ENCODE measurements around the gene TPSD1. TPM values are rescaled to one million over a fixed set of nuclear protein-coding genes. Genes with fewer than 3 reads are reported as not detected.

TPSD1 gene
- total RNA-seq, 4 donors from 2014 or later = 6.6 to 14.3 (median 12.8) TPM; not detected in 1

GRCh38 chr16:1212616-1213194, 43.2 kb upstream of the TPSD1 start:
- no peak for TF ChIP-seq CTCF (IDR thresholded peaks at IDR 0.05; ENCODE audit: low read depth)

- TF ChIP-seq CTCF (IDR thresholded peaks at IDR 0.05; ENCODE audit: low read depth) = no peak
These were observed 42.6 kb upstream of the TPSD1 start for GRCh38 chr16:1213231-1213630.

DNA sequence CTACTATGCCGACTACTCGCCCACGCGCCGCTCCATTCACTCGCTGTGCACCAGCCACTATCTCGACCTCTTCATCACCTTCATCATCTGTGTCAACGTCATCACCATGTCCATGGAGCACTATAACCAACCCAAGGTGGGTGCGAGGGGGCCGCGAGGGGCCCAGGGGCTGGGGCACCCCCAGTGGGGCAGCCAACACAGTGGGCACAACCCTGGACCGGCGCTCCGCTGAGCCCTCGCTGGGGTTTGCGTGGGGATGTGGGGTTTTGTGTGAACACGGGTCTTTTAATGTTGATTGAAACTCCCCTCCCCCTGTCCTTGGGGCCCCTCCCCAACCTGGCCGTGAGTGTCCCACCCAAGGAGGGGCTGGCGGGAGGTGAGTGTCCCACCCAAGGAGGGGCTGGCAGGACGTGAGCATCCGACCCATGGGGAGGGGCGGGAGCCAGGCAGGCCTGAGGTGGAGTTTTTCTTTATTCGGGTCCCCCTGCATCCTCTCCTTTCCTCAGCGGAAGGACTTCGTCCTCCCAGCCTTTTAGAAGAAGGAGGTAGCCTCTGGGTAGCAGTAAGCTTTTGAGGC, 42.0 kb upstream of the TPSD1 start:
- TF ChIP-seq CTCF (IDR thresholded peaks at IDR 0.05; ENCODE audit: low read depth) = no peak

- TF ChIP-seq CTCF (IDR thresholded peaks at IDR 0.05; ENCODE audit: low read depth) = no peak
These were observed 41.1 kb upstream of the TPSD1 start for GRCh38 chr16:1214719-1215118.

DNA sequence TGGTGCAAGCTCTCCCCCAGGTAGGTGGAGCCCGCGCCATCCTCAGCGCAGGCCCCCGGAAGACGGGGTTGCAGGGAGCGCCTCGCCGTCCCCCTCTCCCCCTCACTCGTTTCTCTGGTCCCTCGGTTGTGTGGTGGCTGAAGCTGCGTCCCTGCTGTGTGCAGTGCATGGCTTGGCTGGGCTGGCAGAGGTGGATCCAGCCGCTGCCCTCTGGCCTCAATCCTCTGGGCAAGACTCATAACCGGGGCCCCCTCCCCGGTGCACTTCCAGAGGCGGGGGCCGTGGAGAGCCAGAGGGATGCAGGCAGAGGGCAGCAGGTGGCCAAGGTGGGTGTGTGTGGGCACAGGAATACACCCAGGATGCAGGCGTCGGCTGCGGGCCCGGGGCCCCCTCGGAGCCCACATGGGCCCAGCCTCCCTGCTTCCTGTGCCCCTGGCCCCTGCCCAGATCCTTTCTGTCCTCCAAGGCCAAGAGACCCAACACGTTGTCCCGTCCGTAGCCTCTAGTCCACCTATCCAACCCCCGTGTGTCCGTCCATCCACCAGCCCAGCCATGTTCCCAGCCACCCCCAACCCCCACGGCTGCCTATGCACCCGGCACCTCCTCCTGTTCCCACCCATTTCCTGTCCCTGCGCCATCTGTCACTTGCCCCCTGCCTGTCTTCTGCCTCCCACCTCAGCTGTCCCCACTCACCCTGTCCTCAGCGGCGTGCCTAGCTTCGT, 40.1 kb upstream of the TPSD1 start:
- no peak for TF ChIP-seq CTCF (IDR thresholded peaks at IDR 0.05; ENCODE audit: low read depth)

DNA sequence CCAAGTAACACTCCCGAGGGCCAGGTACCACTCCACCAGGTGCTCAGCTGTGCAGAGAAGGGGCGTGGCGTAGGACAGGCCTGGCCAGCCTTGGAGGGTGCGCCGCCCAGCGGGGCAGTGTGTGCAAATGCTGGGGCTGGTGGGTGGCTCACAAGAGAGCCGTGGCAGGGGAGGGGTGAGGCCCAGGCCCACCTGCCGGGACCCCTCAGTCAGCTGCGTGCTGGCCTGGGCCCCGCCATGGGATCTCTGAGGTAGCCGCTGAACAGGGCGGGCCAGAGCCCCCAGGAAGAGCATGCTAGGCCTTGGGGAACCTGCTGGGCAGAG, 39.6 kb upstream of the TPSD1 start:
- TF ChIP-seq CTCF (IDR thresholded peaks at IDR 0.05; ENCODE audit: low read depth) = no peak

DNA sequence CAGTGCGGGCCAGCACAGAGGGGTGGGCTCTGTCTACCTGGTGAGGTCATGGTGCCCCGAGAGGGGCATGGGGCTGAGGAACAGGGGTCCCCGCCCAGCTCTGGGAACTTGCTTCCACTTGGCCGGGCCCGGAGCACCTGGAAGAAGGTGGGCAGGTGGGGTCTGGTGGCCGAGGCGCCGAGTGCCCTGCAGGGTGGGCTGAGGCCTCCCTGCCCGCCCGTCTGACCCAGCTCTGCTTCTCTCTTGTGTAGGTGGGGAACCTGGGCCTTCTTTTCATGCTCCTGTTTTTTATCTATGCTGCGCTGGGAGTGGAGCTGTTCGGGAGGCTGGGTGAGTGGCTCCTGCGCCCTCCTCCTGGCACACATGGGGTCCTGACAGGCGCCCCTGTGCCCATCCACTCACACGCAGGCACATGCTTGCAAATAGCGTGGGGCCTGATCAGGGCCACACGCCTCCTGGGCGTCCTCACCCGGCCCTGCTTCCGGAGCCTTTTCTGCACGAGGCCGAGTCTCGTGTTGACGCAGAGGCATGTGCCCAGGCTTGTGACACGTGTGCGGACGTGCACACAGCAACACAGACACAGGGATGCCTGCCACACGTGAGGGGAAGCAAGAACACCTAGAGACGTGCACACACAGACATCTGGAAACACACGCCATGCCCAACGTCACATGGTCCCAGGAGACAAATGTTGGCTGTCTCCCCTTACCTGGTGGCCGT, 39.0 kb upstream of the TPSD1 start:
- no peak for TF ChIP-seq CTCF (IDR thresholded peaks at IDR 0.05; ENCODE audit: low read depth)

All from subcutaneous adipose tissue (tissue), 4 donors.